OCI-LY3 (cell line): Measurements from ENCODE around the gene NSFL1C.

ENCODE experiments used
- H2AFZ ChIP-seq: fragments of 200-600, 300-600 bp; shearing (Covaris generic); 2 replicates; pipeline ENCODE4 v1.6.0; 2014; ENCODE audit warnings: antibody characterized with exemption, low read depth, low read length
- H3K27ac ChIP-seq: fragments of 200-600, 300-600 bp; sonication (generic); 2 replicates; pipeline ENCODE4 v1.5.1; 2014; ENCODE audit warnings: mild to moderate bottlenecking, low read length, moderate library complexity, mixed read lengths
- H3K27me3 ChIP-seq: fragments of 200-600, 300-600 bp; sonication (generic); 2 replicates; pipeline ENCODE4 v1.6.1; 2014; ENCODE audit warnings: low read depth, low read length, mixed read lengths
- H3K36me3 ChIP-seq: fragments of 200-600, 300-600 bp; sonication (generic); replicated peaks from 2 replicates; pipeline ENCODE3; 2014; ENCODE audit warnings: low read depth, low read length, mixed read lengths
- H3K4me1 ChIP-seq: fragments of 300-600, 200-600 bp; sonication (generic); 2 replicates; pipeline ENCODE4 v1.6.1; 2014; ENCODE audit warnings: low read length, mixed read lengths
- H3K4me2 ChIP-seq: fragments of 200-600, 300-600 bp; sonication (generic); 2 replicates; pipeline ENCODE4 v1.6.1; 2014; ENCODE audit warnings: low read length, mixed read lengths
- H3K4me3 ChIP-seq: fragments of 300-600, 200-600 bp; sonication (generic); 2 replicates; pipeline ENCODE4 v1.5.1; 2014; ENCODE audit warnings: antibody characterized with exemption, mild to moderate bottlenecking, low read length, moderate library complexity
- H3K79me2 ChIP-seq: fragments of 300-600, 200-600 bp; shearing (Covaris generic); 2 replicates; pipeline ENCODE4 v1.6.1; 2014; ENCODE audit warnings: mild to moderate bottlenecking, low read length, mixed read lengths
- H3K9ac ChIP-seq: fragments of 300-600, 200-600 bp; shearing (Covaris generic); 2 replicates; pipeline ENCODE4 v1.6.0; 2014; ENCODE audit warnings: mild to moderate bottlenecking, low read length, moderate library complexity
- H3K9me3 ChIP-seq: fragments of 200-600, 300-600 bp; shearing (Covaris generic); 2 replicates; pipeline ENCODE4 v1.6.1; 2014; ENCODE audit warnings: low read length, mixed read lengths; ENCODE audit not compliant: insufficient read depth
- H4K20me1 ChIP-seq: fragments of 200-600, 300-600 bp; sonication (generic); 2 replicates; pipeline ENCODE4 v1.6.1; 2016; ENCODE audit warnings: low read length, mixed read lengths; ENCODE audit not compliant: insufficient read depth
- CTCF ChIP-seq: fragments of 200-600, 300-600 bp; sonication (generic); IDR thresholded peaks from 2 replicates; pipeline ENCODE4 v1.5.1; 2014; ENCODE audit warnings: antibody characterized with exemption, low read length, low read depth
- EZH2phosphoT487 ChIP-seq: fragments of 200-600 bp; shearing (Covaris generic); IDR thresholded peaks from 2 replicates; pipeline ENCODE4 v1.6.1; 2018; ENCODE audit warnings: antibody characterized with exemption, mixed run types, low read depth

Gene NSFL1C

DNA sequence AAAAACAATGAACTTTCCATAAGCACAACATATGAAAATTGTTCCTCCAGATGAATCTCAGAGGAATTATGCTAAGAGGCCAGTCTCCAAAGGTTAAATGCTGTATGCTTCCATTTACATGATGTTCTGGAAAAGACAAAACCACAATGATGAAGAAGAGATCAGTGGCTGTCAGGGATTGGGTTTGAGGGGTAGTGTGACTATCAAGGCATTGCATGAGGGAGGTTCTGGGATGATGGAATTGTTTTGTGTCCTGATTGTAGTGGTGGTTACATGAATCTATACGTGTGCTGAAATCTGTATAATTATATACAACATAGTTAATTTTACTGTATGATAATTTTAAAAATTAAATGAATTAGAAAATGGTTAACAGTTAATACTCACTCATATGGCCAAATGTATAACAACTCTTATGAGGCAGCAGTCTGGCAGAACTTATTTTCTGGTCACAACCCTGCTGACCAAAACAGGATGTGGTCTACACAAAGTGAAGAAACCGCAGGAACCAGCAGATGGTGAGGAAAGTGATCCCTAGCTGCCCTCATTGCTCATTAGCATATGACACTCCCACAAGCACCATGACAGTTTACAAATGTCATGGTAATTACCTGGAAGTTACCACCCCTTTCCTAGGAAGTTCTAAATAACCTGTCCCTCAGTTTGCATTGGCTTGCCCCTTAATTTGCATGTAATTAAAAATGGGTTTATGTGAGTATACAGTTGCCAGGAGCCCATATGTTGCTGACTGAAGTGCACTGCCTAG lies 31.9 kb downstream of the NSFL1C start:
- no peak overlapping the region for H2AFZ ChIP-seq
- H3K9ac ChIP-seq, result no peak overlapping the region
- TF ChIP-seq EZH2phosphoT487, result no peak
- H3K27ac ChIP-seq, result no peak overlapping the region
- no peaks in the 10 kb centered on the region for H3K79me2 ChIP-seq
- peaks cover 9% of the 10 kb centered on the region for H3K4me1 ChIP-seq
- no peaks in the 10 kb centered on the region for H4K20me1 ChIP-seq
- no peaks in the 10 kb centered on the region for H3K36me3 ChIP-seq
- no peaks in the 10 kb centered on the region for H3K9me3 ChIP-seq
- no peak overlapping the region for H3K4me3 ChIP-seq
- H3K4me2 ChIP-seq, result no peak overlapping the region
- H3K27me3 ChIP-seq, result no peaks in the 10 kb centered on the region

DNA sequence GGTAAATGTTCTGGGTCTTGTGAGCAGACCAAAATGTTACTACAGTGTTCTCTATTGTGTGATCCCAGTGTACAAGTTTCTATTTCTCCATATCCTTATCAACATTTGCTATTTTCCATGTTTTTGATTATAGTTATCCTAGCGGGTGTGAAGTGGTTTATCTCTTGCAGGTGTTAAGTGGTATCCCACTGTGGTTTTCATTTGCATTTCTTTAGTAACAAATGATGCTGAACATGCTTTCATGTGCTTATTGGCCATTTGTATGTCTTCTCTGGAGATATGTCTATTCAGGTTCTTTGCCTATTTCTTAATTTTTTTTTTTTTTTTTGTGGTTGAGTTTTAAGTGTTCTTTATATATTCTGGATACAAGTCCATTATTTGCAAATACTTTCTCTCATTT lies 35.5 kb downstream of the NSFL1C start:
- Histone ChIP-seq H3K79me2 (no peaks in the 10 kb centered on the region), H3K27ac (no peak overlapping the region), H2AFZ (no peak overlapping the region), H3K4me1 (peaks cover 9% of the 10 kb centered on the region), H3K36me3 (no peaks in the 10 kb centered on the region), H3K4me3 (no peak overlapping the region), H3K9ac (no peak overlapping the region), H3K9me3 (no peaks in the 10 kb centered on the region), H3K4me2 (no peak overlapping the region), H4K20me1 (no peaks in the 10 kb centered on the region), H3K27me3 (no peaks in the 10 kb centered on the region)
- no peak for TF ChIP-seq EZH2phosphoT487
- TF ChIP-seq CTCF, result no peak

GRCh38 chr20:1430004-1430451 lies 36.6 kb downstream of the NSFL1C start:
- H3K27me3 ChIP-seq, result no peaks in the 10 kb centered on the region
- H4K20me1 ChIP-seq, result no peaks in the 10 kb centered on the region
- peaks cover 5% of the 10 kb centered on the region for H3K4me1 ChIP-seq
- no peaks in the 10 kb centered on the region for H3K36me3 ChIP-seq
- H3K9ac ChIP-seq, result no peak overlapping the region
- no peak overlapping the region for H3K27ac ChIP-seq
- no peaks in the 10 kb centered on the region for H3K79me2 ChIP-seq
- H3K4me2 ChIP-seq, result no peak overlapping the region
- H3K4me3 ChIP-seq, result no peak overlapping the region
- no peaks in the 10 kb centered on the region for H3K9me3 ChIP-seq
- H2AFZ ChIP-seq, result no peak overlapping the region
- no peak for TF ChIP-seq EZH2phosphoT487
- no peak for TF ChIP-seq CTCF

- H3K4me2 ChIP-seq, result no peak overlapping the region
Observed at GRCh38 chr20:1429143-1429728, 37.4 kb downstream of the NSFL1C start.

More at GRCh38 chr20:1429143-1429728, 37.4 kb downstream of the NSFL1C start:
- H3K36me3 ChIP-seq, result no peaks in the 10 kb centered on the region
- TF ChIP-seq CTCF (no peak), EZH2phosphoT487 (no peak)
- H3K4me1 ChIP-seq, result no peaks in the 10 kb centered on the region
- no peak overlapping the region for H3K9ac ChIP-seq
- H3K79me2 ChIP-seq, result no peaks in the 10 kb centered on the region
- H2AFZ ChIP-seq, result no peak overlapping the region
- H3K27me3 ChIP-seq, result no peaks in the 10 kb centered on the region
- no peaks in the 10 kb centered on the region for H3K9me3 ChIP-seq
- H3K27ac ChIP-seq, result no peak overlapping the region
- no peaks in the 10 kb centered on the region for H4K20me1 ChIP-seq
- no peak overlapping the region for H3K4me3 ChIP-seq
